Natural killer cell (primary cell): ENCODE measurements around the gene TMEM108. TPM values are rescaled to one million over a fixed set of nuclear protein-coding genes. Genes with fewer than 3 reads are reported as not detected.

Experiments used
- ATAC-seq, 3 donors: fragments of 150-1000 bp in 2 of 3; fragments of 200-7000 bp in 1 of 3; cut with Tn5 transposase; 1 replicate in 1 of 3; 2 replicates in 2 of 3; pipeline ENCODE4 v1.10.0; 2021; ENCODE audit warnings: mild to moderate bottlenecking in 2 of 3, moderate library complexity in 2 of 3
- DNase-seq, 2 donors: peaks; one replicate each; pipeline versions ENCODE4 v3.0.0 to v3.0.0-alpha.2; 2013 to 2021; ENCODE audit warnings: mixed read lengths in 1 of 2
- H3K27ac ChIP-seq: one replicate; pipeline ENCODE4 v1.5.1; 2013; ENCODE audit warnings: mild to moderate bottlenecking, low read length
- H3K27me3 ChIP-seq: one replicate; pipeline ENCODE4 v1.6.1; 2013; ENCODE audit warnings: low read length; ENCODE audit not compliant: control insufficient read depth, insufficient read depth
- H3K36me3 ChIP-seq: one replicate; pipeline ENCODE4 v1.6.1; 2013; ENCODE audit warnings: low read length; ENCODE audit not compliant: control insufficient read depth, insufficient read depth
- H3K4me1 ChIP-seq: one replicate; pipeline ENCODE4 v1.6.1; 2013; ENCODE audit warnings: low read length; ENCODE audit not compliant: control insufficient read depth, insufficient read depth
- H3K4me3 ChIP-seq: one replicate; pipeline ENCODE4 v1.5.1; 2013; ENCODE audit warnings: low read length
- H3K9me3 ChIP-seq: one replicate; pipeline ENCODE4 v1.6.1; 2013; ENCODE audit warnings: low read length; ENCODE audit not compliant: control insufficient read depth, insufficient read depth
- H3K27ac Mint-ChIP-seq, 2 donors: one replicate each; pipeline ENCODE4 v1.8.0; 2022; ENCODE audit warnings: mild to moderate bottlenecking in 2 of 2, mixed read lengths in 2 of 2, moderate library complexity in 1 of 2
- H3K27me3 Mint-ChIP-seq, 2 donors: one replicate each; pipeline ENCODE4 v1.8.0; 2022; ENCODE audit warnings: low read depth in 2 of 2, mixed read lengths in 2 of 2
- H3K36me3 Mint-ChIP-seq: one replicate; pipeline ENCODE4 v1.8.0; 2022; ENCODE audit warnings: mixed read lengths
- H3K4me1 Mint-ChIP-seq, 2 donors: one replicate each; pipeline ENCODE4 v1.8.0; 2022; ENCODE audit warnings: mixed read lengths in 2 of 2
- H3K4me3 Mint-ChIP-seq: one replicate; pipeline ENCODE4 v1.8.0; 2022; ENCODE audit warnings: mild to moderate bottlenecking, moderate library complexity, mixed read lengths
- H3K9me3 Mint-ChIP-seq, 2 donors: one replicate each; pipeline ENCODE4 v1.8.0; 2022; ENCODE audit warnings: mixed read lengths in 2 of 2
- CTCF ChIP-seq: fragments of 200-600 bp; IDR thresholded peaks from one replicate; pipeline ENCODE4 v1.8.0; 2022; ENCODE audit warnings: antibody characterized with exemption
- WGBS: methylation state at CpG from one replicate; pipeline ENCODE4 v1.1.7; 2013; ENCODE audit warnings: missing lambda C conversion rate; ENCODE audit not compliant: insufficient coverage; 5-methylcytosine and 5-hydroxymethylcytosine counted together
- intact Hi-C: fragments of 100-400 bp; cut with micrococcal nuclease; formaldehyde crosslinking; loops from one replicate; pipeline ENCODE4 v1.14.2; 2022
- total RNA-seq, 4 donors: library from RNA; stranded (reverse); fragments of 120-200 nt in 1 of 4; gene quantifications; one replicate each; pipeline versions ENCODE4 v1.2.3 to v1.2.4, GENCODE V29; 2013 to 2022

Gene TMEM108
- total RNA-seq, 3 donors from 2014 or later (not counting 1 experiment from before 2014, with no cell fraction given): not detected

- Histone ChIP-seq H3K27me3 (no peaks in the 10 kb centered on the region), H3K4me1 (no peaks in the 10 kb centered on the region), H3K27ac (no peak overlapping the region), H3K9me3 (no peaks in the 10 kb centered on the region), H3K36me3 (no peaks in the 10 kb centered on the region), H3K4me3 (no peak overlapping the region)
- no peaks in the 10 kb centered on the region for H3K4me1 Mint-ChIP-seq
- DNase-seq: peak in 1 of 2 donors; percentile 26
- H3K27ac Mint-ChIP-seq: no peak overlapping the region
- intact Hi-C loops: no loop called here
- no peak for TF ChIP-seq CTCF
- H3K9me3 Mint-ChIP-seq: no peaks in the 10 kb centered on the region
- 32% methylated on average over 13 of the region's 13 CpGs for WGBS
- no peaks in the 10 kb centered on the region for H3K36me3 Mint-ChIP-seq
- no peak overlapping the region for H3K4me3 Mint-ChIP-seq
- peaks cover 0 to 3% of the 10 kb centered on the region in 2 donors for H3K27me3 Mint-ChIP-seq
- peak in 1 of 3 donors; percentile 51 for ATAC-seq
Observed at GRCh38 chr3:133384331-133385027, 346.3 kb downstream of the TMEM108 start.

- intact Hi-C loops: no loop called here
- DNase-seq: no peak
- no peaks in the 10 kb centered on the region for H3K36me3 ChIP-seq
- no peaks in the 10 kb centered on the region for H3K27me3 ChIP-seq
- H3K4me3 ChIP-seq: no peak overlapping the region
- H3K4me3 Mint-ChIP-seq: no peak overlapping the region
- H3K4me1 ChIP-seq: no peaks in the 10 kb centered on the region
- no peaks in the 10 kb centered on the region for H3K9me3 Mint-ChIP-seq
- no peak for ATAC-seq
- H3K4me1 Mint-ChIP-seq: no peaks in the 10 kb centered on the region
- no peak overlapping the region for H3K27ac Mint-ChIP-seq
- no peak for TF ChIP-seq CTCF
- no peaks in the 10 kb centered on the region for H3K9me3 ChIP-seq
- no peaks in the 10 kb centered on the region for H3K36me3 Mint-ChIP-seq
- H3K27ac ChIP-seq: no peak overlapping the region
- H3K27me3 Mint-ChIP-seq: peaks cover 0 to 3% of the 10 kb centered on the region in 2 donors
Observed at GRCh38 chr3:133386876-133387275, 348.7 kb downstream of the TMEM108 start.

- Histone ChIP-seq H3K36me3 (no peaks in the 10 kb centered on the region), H3K9me3 (no peaks in the 10 kb centered on the region), H3K27ac (no peak overlapping the region), H3K4me3 (no peak overlapping the region), H3K4me1 (no peaks in the 10 kb centered on the region), H3K27me3 (no peaks in the 10 kb centered on the region)
- no peak for TF ChIP-seq CTCF
- Mint-ChIP-seq H3K27ac (no peak overlapping the region), H3K4me3 (no peak overlapping the region), H3K27me3 (peaks cover 0 to under 1% of the 10 kb centered on the region in 2 donors), H3K9me3 (no peaks in the 10 kb centered on the region), H3K4me1 (no peaks in the 10 kb centered on the region), H3K36me3 (no peaks in the 10 kb centered on the region)
- ATAC-seq (no peak), DNase-seq (no peak)
- intact Hi-C loops: no loop called here
- 94% methylated on average over 4 of the region's 4 CpGs for WGBS
Observed at GRCh38 chr3:133387341-133387740, 349.1 kb downstream of the TMEM108 start.
